Hair follicular keratinocyte (primary cell): ENCODE measurements around the gene SLC22A24. TPM values are rescaled to one million over a fixed set of nuclear protein-coding genes. Genes with fewer than 3 reads are reported as not detected.

Experiments used
- total RNA-seq: library from RNA; depleted of rRNA; stranded (reverse); fragments of >200 nt; gene quantifications from 2 replicates; pipeline ENCODE4 v1.2.3, GENCODE V29; 2015

SLC22A24 gene, protein sequence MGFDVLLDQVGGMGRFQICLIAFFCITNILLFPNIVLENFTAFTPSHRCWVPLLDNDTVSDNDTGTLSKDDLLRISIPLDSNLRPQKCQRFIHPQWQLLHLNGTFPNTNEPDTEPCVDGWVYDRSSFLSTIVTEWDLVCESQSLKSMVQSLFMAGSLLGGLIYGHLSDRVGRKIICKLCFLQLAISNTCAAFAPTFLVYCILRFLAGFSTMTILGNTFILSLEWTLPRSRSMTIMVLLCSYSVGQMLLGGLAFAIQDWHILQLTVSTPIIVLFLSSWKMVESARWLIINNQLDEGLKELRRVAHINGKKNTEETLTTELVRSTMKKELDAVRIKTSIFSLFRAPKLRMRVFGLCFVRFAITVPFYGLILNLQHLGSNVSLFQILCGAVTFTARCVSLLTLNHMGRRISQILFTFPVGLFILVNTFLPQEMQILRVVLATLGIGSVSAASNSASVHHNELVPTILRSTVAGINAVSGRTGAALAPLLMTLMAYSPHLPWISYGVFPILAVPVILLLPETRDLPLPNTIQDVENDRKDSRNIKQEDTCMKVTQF
- total RNA-seq: not detected in 2 replicates

DNA sequence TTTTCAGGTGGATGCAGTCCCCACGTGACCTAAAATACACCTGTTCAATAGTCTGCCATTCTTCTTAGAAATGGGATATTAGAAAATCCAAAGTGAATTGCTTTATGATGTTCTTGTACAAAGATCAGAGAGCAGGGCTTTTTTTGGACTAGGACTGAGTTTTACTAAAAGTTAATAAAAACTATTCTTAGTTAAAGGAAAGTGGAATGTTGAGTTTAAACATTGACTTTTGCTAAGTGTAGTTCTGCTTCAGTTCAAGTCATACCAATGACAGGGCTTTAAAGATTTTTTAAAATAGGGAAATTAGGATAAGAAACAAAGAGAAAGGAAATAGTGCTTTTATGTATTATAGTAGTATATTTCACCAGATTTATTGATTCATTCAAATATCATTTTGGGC lies at the start of gene SLC22A24:
TSS of gene SLC22A24 (minus strand) at position 101 of the 400 bp plus-strand sequence. CDS start 442 bp downstream, outside the sequence.

Other genes starting within 250 kb of the SLC22A24 start
- not detected in 2 replicates for gene CHRM1, start 222.9 kb downstream of the SLC22A24 start, total RNA-seq
- gene SLC22A6, start 159.3 kb downstream of the SLC22A24 start, total RNA-seq: not detected in 2 replicates
- not detected in 2 replicates for gene SLC22A8, start 128.4 kb downstream of the SLC22A24 start, total RNA-seq
- not detected in 2 replicates for gene SLC22A25, start 99.4 kb upstream of the SLC22A24 start, total RNA-seq
- not detected in 2 replicates for gene SLC22A9, start 225.6 kb upstream of the SLC22A24 start, total RNA-seq